Uterus (tissue), 4 donors: ENCODE measurements around the gene TM9SF2. TPM values are rescaled to one million over a fixed set of nuclear protein-coding genes. Genes with fewer than 3 reads are reported as not detected.

ENCODE experiments used
- DNase-seq, 2 donors: peaks; one replicate each; pipeline ENCODE4 v3.0.0-alpha.2; 2019 to 2020
- H3K27ac ChIP-seq, 2 donors: fragments of 200-600 bp; sonication (generic); 1 replicate in 1 of 2; 2 replicates in 1 of 2; pipeline ENCODE4 v1.5.1; 2016 to 2018
- H3K27me3 ChIP-seq, 2 donors: fragments of 200-600 bp; sonication (generic); one replicate each; pipeline ENCODE4 v1.5.1; 2018 to 2019; ENCODE audit warnings: control low read depth in 1 of 2
- H3K36me3 ChIP-seq, 2 donors: fragments of 200-600 bp; sonication (generic); one replicate each; pipeline ENCODE4 v1.5.1; 2019; ENCODE audit warnings: control low read depth in 1 of 2
- H3K4me1 ChIP-seq, 2 donors: fragments of 200-600 bp; sonication (generic); one replicate each; pipeline ENCODE4 v1.5.1; 2018 to 2019; ENCODE audit warnings: control low read depth in 1 of 2
- H3K4me3 ChIP-seq, 2 donors: fragments of 200-600 bp; sonication (generic); 1 replicate in 1 of 2; 2 replicates in 1 of 2; pipeline ENCODE4 v1.5.1; 2018 to 2019; ENCODE audit warnings: mild to moderate bottlenecking in 1 of 2
- H3K9me3 ChIP-seq, 2 donors: fragments of 200-600 bp; sonication (generic); one replicate each; pipeline ENCODE4 v1.5.1; 2019; ENCODE audit warnings: control low read depth in 1 of 2
- POLR2A ChIP-seq, 2 donors: fragments of 450-650 bp; IDR thresholded peaks; one replicate each; pipeline ENCODE4 v1.6.1; 2016; ENCODE audit warnings: antibody characterized with exemption in 2 of 2, mild to moderate bottlenecking in 1 of 2, moderate library complexity in 1 of 2
- intact Hi-C: fragments of 100-400 bp; cut with DNase I; formaldehyde crosslinking; loops from one replicate; pipeline ENCODE4 v1.15.1; 2023; ENCODE audit warnings: low total_unique reads
- total RNA-seq, 4 donors: library from RNA; depleted of rRNA in 3 of 4; stranded (reverse); fragments of >200 nt in 3 of 4; gene quantifications; one replicate each; pipeline versions ENCODE4 v1.1.0 to v1.2.4, GENCODE V29; 2014 to 2023
- TF ChIP-seq, protein P1 (sequence below), 4 experiments: fragments of 200-600 bp in 2 of 4; fragments of 450-650 bp in 2 of 4; sonication (generic) in 2 of 4; IDR thresholded peaks; one replicate each; pipeline ENCODE4 v1.5.1; 2016 to 2019; ENCODE audit warnings: antibody characterized with exemption in 4 of 4, mild to moderate bottlenecking in 2 of 4, moderate library complexity in 1 of 4
- donor health status: DM: yes; HTN: yes; CAD: no.

TM9SF2 gene
- total RNA-seq, 4 donors from 2014 or later = 70.9 to 219 (median 99.9) TPM

DNA sequence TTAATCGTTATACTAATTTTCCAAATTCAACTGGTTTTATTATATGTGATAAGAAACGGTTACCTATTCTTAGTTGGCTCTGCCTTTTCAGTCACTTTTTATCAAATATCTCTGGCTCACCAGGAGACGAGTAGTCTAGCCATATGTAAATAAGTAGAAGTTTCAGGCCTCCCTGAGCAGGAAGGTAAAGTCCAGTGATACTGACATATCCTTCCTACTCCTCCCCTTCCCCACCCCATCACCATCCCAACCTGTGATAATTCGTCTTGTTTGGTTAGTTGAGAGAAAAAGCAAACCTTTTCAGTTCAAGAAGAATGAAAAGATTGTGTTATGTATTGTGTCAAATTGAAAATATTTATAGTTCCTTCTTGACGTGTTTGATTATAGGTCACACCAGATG, 53.9 kb downstream of the TM9SF2 start:
- intact Hi-C loops = no loop called here
- Histone ChIP-seq H3K27me3 (no peaks in the 10 kb centered on the region), H3K4me3 (no peak overlapping the region), H3K9me3 (no peaks in the 10 kb centered on the region), H3K36me3 (no peaks in the 10 kb centered on the region), H3K4me1 (no peaks in the 10 kb centered on the region), H3K27ac (no peak overlapping the region)
- no peak for TF ChIP-seq POLR2A (IDR thresholded peaks at IDR 0.05)
- TF ChIP-seq, protein P1, sequence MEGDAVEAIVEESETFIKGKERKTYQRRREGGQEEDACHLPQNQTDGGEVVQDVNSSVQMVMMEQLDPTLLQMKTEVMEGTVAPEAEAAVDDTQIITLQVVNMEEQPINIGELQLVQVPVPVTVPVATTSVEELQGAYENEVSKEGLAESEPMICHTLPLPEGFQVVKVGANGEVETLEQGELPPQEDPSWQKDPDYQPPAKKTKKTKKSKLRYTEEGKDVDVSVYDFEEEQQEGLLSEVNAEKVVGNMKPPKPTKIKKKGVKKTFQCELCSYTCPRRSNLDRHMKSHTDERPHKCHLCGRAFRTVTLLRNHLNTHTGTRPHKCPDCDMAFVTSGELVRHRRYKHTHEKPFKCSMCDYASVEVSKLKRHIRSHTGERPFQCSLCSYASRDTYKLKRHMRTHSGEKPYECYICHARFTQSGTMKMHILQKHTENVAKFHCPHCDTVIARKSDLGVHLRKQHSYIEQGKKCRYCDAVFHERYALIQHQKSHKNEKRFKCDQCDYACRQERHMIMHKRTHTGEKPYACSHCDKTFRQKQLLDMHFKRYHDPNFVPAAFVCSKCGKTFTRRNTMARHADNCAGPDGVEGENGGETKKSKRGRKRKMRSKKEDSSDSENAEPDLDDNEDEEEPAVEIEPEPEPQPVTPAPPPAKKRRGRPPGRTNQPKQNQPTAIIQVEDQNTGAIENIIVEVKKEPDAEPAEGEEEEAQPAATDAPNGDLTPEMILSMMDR (IDR thresholded peaks at IDR 0.05) = no peak
- no peak for DNase-seq

DNA sequence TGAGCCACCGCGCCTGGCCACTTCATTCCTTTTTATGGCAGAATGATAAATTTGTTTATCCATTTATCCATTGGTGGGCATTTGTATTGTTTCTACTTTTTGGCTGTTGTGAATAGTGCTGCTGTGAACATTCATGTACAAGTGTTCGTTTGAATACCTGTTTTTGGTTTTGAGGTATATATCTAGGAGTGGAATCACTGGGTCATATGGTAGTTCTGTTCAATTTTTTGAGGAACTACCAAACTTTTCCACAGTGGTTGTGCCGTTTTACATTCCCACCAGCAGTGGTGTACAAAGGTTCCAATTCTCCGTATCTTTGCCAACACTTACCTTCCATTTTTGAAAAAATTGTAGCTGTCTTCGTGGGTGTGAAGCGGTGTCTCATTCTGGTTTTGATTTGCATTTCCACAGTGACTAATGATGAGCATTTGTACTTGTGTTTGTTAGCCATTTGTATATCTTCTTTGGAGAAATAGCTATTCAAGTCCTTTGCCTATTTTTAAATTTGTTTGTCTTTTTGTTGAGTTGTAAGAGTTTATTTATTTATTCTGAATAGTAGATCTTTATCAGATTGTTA, 55.7 kb downstream of the TM9SF2 start:
- DNase-seq = no peak
- no peak for TF ChIP-seq POLR2A (IDR thresholded peaks at IDR 0.05)
- H3K4me3 ChIP-seq = no peak overlapping the region
- H3K36me3 ChIP-seq = no peaks in the 10 kb centered on the region
- H3K4me1 ChIP-seq = no peaks in the 10 kb centered on the region
- intact Hi-C loops = no loop called here
- H3K9me3 ChIP-seq = no peaks in the 10 kb centered on the region
- H3K27ac ChIP-seq = no peak overlapping the region
- H3K27me3 ChIP-seq = no peaks in the 10 kb centered on the region

DNA sequence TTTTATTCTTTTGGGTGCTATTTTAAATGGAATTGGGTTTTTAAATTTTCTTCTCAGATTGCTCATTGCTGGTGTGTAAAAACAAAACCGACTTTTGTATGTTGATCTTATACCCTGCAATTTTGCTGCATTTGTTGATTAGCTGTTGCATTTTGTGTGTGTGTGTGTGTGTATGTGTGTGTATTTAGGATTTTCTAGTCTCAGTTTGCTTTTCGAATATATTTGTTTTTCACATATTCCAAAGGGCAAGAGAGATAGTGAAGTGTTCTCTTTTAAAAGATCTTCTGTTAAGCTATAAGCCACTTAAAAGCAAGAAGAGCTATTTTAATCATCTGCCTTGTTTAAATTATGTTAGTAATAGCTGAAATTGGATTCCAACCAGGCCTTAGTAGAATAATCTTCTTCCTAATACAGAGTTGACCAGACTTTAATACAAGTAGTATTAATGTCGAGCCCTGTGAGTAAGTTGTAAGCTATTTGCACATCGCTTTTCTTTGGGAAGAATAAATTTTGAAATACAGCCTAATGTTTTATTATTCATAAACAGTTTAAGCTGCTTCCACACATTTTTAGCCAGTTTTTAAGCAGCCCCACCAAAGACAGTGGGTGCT, 57.4 kb downstream of the TM9SF2 start:
- Histone ChIP-seq H3K9me3 (no peaks in the 10 kb centered on the region), H3K4me3 (no peak overlapping the region), H3K27ac (no peak overlapping the region), H3K27me3 (no peaks in the 10 kb centered on the region), H3K36me3 (no peaks in the 10 kb centered on the region), H3K4me1 (no peaks in the 10 kb centered on the region)
- intact Hi-C loops = no loop called here
- TF ChIP-seq, protein P1 (IDR thresholded peaks at IDR 0.05) = no peak
- no peak for TF ChIP-seq POLR2A (IDR thresholded peaks at IDR 0.05)
- no peak for DNase-seq

DNA sequence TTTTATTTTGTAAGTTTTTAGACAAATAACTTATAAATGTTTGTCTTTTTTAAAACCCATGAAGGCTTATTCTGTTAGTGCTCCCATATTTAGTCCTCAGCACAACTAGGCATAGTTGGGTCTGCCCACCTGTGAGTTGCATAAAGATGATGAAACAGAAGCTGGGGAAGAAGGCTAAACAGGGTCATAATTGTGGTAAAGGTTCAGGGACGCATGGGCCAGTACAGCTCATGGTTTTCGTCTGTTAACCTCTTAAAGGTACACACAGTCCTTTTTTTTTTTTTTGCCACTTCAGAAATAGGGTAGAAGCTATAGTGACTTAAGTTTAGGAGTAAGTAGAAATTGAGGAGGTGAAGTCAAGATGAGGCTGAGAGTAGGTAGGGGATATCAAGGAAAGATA, 58.3 kb downstream of the TM9SF2 start:
- intact Hi-C loops = no loop called here
- Histone ChIP-seq H3K27ac (no peak overlapping the region), H3K27me3 (no peaks in the 10 kb centered on the region), H3K4me3 (no peak overlapping the region), H3K36me3 (no peaks in the 10 kb centered on the region), H3K4me1 (no peaks in the 10 kb centered on the region), H3K9me3 (no peaks in the 10 kb centered on the region)
- no peak for TF ChIP-seq POLR2A (IDR thresholded peaks at IDR 0.05)
- TF ChIP-seq, protein P1 (IDR thresholded peaks at IDR 0.05) = no peak
- no peak for DNase-seq

DNA sequence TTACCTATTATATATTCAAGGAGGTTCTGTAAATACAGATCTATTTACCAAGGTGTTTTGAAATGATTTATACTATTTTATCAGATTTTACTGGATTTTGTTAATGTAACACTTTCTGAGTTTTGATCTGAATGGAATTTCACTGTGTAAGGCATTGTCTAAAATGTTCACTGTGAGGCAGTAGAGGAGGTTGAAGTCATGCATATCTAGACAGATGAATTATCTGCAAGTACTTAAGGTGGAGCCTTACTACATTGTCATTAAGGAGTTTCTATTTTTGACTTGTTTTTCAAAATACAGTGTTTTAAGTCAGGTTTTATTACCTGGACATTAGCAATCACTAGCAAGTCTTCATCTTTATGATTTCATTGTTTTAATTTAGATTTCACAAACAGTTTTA, 62.1 kb downstream of the TM9SF2 start:
- TF ChIP-seq POLR2A (IDR thresholded peaks at IDR 0.05) = no peak
- TF ChIP-seq, protein P1 (IDR thresholded peaks at IDR 0.05) = no peak
- Histone ChIP-seq H3K27me3 (no peaks in the 10 kb centered on the region), H3K36me3 (no peaks in the 10 kb centered on the region)

More for the DNA sequence above, 62.1 kb downstream of the TM9SF2 start:
- DNase-seq = no peak
- Histone ChIP-seq H3K4me1 (no peaks in the 10 kb centered on the region), H3K9me3 (no peaks in the 10 kb centered on the region), H3K27ac (no peak overlapping the region), H3K4me3 (no peak overlapping the region)
- intact Hi-C loops = no loop called here
